GM23248 (cell line): Measurements from ENCODE around the gene SLC25A52. TPM values are rescaled to one million over a fixed set of nuclear protein-coding genes. Genes with fewer than 3 reads are reported as not detected.

Experiments
- DNase-seq: peaks from one replicate; pipeline ENCODE4 v3.0.0-alpha.2; 2015
- H2AFZ ChIP-seq: fragments of 200-600 bp; sonication (generic); 2 replicates; pipeline ENCODE4 v1.6.1; 2016; ENCODE audit warnings: antibody characterized with exemption
- H3F3A ChIP-seq: fragments of 200-600 bp; sonication (generic); 2 replicates; pipeline ENCODE4 v1.6.1; 2016; ENCODE audit warnings: mild to moderate bottlenecking, antibody characterized with exemption, mixed run types; ENCODE audit not compliant: insufficient read depth
- H3K27ac ChIP-seq: fragments of 200-600 bp; sonication (generic); 2 replicates; pipeline ENCODE4 v1.5.1; 2016; ENCODE audit warnings: mild to moderate bottlenecking
- H3K27me3 ChIP-seq: fragments of 200-600 bp; sonication (generic); replicated peaks from 2 replicates; pipeline ENCODE4 v1.6.1; 2016; ENCODE audit warnings: mild to moderate bottlenecking; ENCODE audit not compliant: insufficient read depth
- H3K36me3 ChIP-seq: fragments of 200-600 bp; sonication (generic); 2 replicates; pipeline ENCODE4 v1.6.1; 2016; ENCODE audit warnings: low read depth, mild to moderate bottlenecking
- H3K4me1 ChIP-seq: fragments of 200-600 bp; sonication (generic); 2 replicates; pipeline ENCODE4 v1.6.1; 2016; ENCODE audit warnings: mild to moderate bottlenecking; ENCODE audit not compliant: insufficient read depth
- H3K4me2 ChIP-seq: fragments of 200-600 bp; sonication (generic); one replicate; pipeline ENCODE4 v1.6.1; 2016; ENCODE audit warnings: mild to moderate bottlenecking; ENCODE audit not compliant: unreplicated experiment
- H3K4me3 ChIP-seq: fragments of 200-600 bp; sonication (generic); 2 replicates; pipeline ENCODE4 v1.5.1; 2016; ENCODE audit warnings: mild to moderate bottlenecking
- H3K79me2 ChIP-seq: fragments of 200-600 bp; sonication (generic); 2 replicates; pipeline ENCODE4 v1.6.1; 2016; ENCODE audit warnings: mild to moderate bottlenecking; ENCODE audit not compliant: insufficient read depth
- H3K9ac ChIP-seq: fragments of 200-600 bp; sonication (generic); 2 replicates; pipeline ENCODE4 v1.6.1; 2016; ENCODE audit warnings: mild to moderate bottlenecking
- H3K9me2 ChIP-seq: fragments of 200-600 bp; sonication (generic); 2 replicates; pipeline ENCODE4 v1.6.1; 2016; ENCODE audit warnings: mixed run types, mild to moderate bottlenecking, moderate library complexity; ENCODE audit not compliant: insufficient read depth
- H3K9me3 ChIP-seq: fragments of 200-600 bp; sonication (generic); one replicate; pipeline ENCODE4 v1.6.1; 2017; ENCODE audit warnings: low read depth
- H4K20me1 ChIP-seq: fragments of 200-600 bp; sonication (generic); 2 replicates; pipeline ENCODE4 v1.6.0; 2016; ENCODE audit not compliant: insufficient read depth
- EZH2 ChIP-seq: fragments of 200-600 bp; sonication (generic); IDR thresholded peaks from 2 replicates; pipeline ENCODE4 v1.6.1; 2018; ENCODE audit warnings: antibody characterized with exemption, mild to moderate bottlenecking; ENCODE audit not compliant: insufficient read depth, poor library complexity, severe bottlenecking
- EZH2phosphoT487 ChIP-seq: fragments of 200-600 bp; sonication (generic); IDR thresholded peaks from 2 replicates; pipeline ENCODE4 v1.6.1; 2018; ENCODE audit warnings: antibody characterized with exemption, moderate library complexity, mild to moderate bottlenecking, low read depth; ENCODE audit not compliant: insufficient read depth
- WGBS, 2 experiments: methylation state at CpG; one replicate each; pipeline ENCODE4 v1.1.6; 2015 to 2017; ENCODE audit warnings: low lambda C conversion rate in 2 of 2, low coverage in 1 of 2; ENCODE audit errors: missing lambda C conversion rate in 2 of 2; 5-methylcytosine and 5-hydroxymethylcytosine counted together
- in situ Hi-C: fragments of 300-500 bp; cut with MboI; formaldehyde crosslinking; loops from 2 replicates; pipeline ENCODE4 v1.15.0; 2020
- polyA plus RNA-seq: library from polyadenylated mRNA; unstranded; fragments of >200 nt; fragmentation: Nextera tagmentation; extraction: Ambion mirVana; gene quantifications from 2 replicates; pipeline ENCODE4 v1.2.1, GENCODE V29; 2016
- total RNA-seq: library from RNA; depleted of rRNA; stranded (reverse); fragments of >200 nt; shearing (Covaris generic); gene quantifications from 2 replicates; pipeline ENCODE4 v1.2.3, GENCODE V29; 2014

SLC25A52 gene
- total and polyA plus RNA-seq, 2 experiments from 2014 or later, result not detected

GRCh38 chr18:31783059-31783458 lies 22.4 kb upstream of the SLC25A52 start:
- Histone ChIP-seq H3K9me3 (no peaks in the 10 kb centered on the region), H3K4me2 (no peak overlapping the region), H3K4me1 (no peaks in the 10 kb centered on the region), H3K27me3 (no peaks in the 10 kb centered on the region), H3K79me2 (no peaks in the 10 kb centered on the region), H3K27ac (no peak overlapping the region), H2AFZ (no peak overlapping the region), H3K9ac (no peak overlapping the region), H3F3A (no peaks in the 10 kb centered on the region), H3K4me3 (no peak overlapping the region), H3K9me2 (no peaks in the 10 kb centered on the region), H4K20me1 (no peaks in the 10 kb centered on the region), H3K36me3 (no peaks in the 10 kb centered on the region)
- in situ Hi-C loops, result no loop called here
- 42 to 49% methylated on average over 3 of the region's 3 CpGs for WGBS, 2 experiments
- TF ChIP-seq EZH2phosphoT487 (no peak), EZH2 (no peak)
- no peak for DNase-seq

- Histone ChIP-seq H3K36me3 (no peaks in the 10 kb centered on the region), H3K4me1 (no peaks in the 10 kb centered on the region), H3K4me2 (no peak overlapping the region), H3K9ac (no peak overlapping the region), H4K20me1 (no peaks in the 10 kb centered on the region), H3K27ac (no peak overlapping the region), H3K9me3 (no peaks in the 10 kb centered on the region), H3K4me3 (no peak overlapping the region), H3K79me2 (no peaks in the 10 kb centered on the region), H3K27me3 (no peaks in the 10 kb centered on the region), H3F3A (no peaks in the 10 kb centered on the region), H2AFZ (no peak overlapping the region), H3K9me2 (no peaks in the 10 kb centered on the region)
- no peak for DNase-seq
- TF ChIP-seq EZH2 (no peak), EZH2phosphoT487 (no peak)
- in situ Hi-C loops, result no loop called here
Observed at GRCh38 chr18:31778391-31778950, 17.8 kb upstream of the SLC25A52 start.

GRCh38 chr18:31776093-31776492 lies 15.4 kb upstream of the SLC25A52 start:
- H3K27me3 ChIP-seq, result no peaks in the 10 kb centered on the region
- in situ Hi-C loops, result no loop called here
- H3K9me3 ChIP-seq, result no peaks in the 10 kb centered on the region
- no peak overlapping the region for H3K4me3 ChIP-seq
- 38 to 39% methylated on average over 9 of the region's 9 CpGs for WGBS, 2 experiments
- H3K79me2 ChIP-seq, result no peaks in the 10 kb centered on the region
- no peaks in the 10 kb centered on the region for H3K4me1 ChIP-seq
- no peak for DNase-seq
- H4K20me1 ChIP-seq, result no peaks in the 10 kb centered on the region
- H3K27ac ChIP-seq, result no peak overlapping the region
- no peaks in the 10 kb centered on the region for H3K36me3 ChIP-seq
- TF ChIP-seq EZH2 (no peak), EZH2phosphoT487 (no peak)
- H3F3A ChIP-seq, result no peaks in the 10 kb centered on the region
- H3K4me2 ChIP-seq, result no peak overlapping the region
- H3K9ac ChIP-seq, result no peak overlapping the region
- no peaks in the 10 kb centered on the region for H3K9me2 ChIP-seq
- H2AFZ ChIP-seq, result no peak overlapping the region

GRCh38 chr18:31774962-31775361 lies 14.3 kb upstream of the SLC25A52 start:
- WGBS, 2 experiments, result 53 to 62% methylated on average over 5 of the region's 5 CpGs
- Histone ChIP-seq H3K4me2 (no peak overlapping the region), H3K4me3 (no peak overlapping the region), H3K27ac (no peak overlapping the region), H3K27me3 (no peaks in the 10 kb centered on the region), H4K20me1 (no peaks in the 10 kb centered on the region), H3K36me3 (no peaks in the 10 kb centered on the region), H3F3A (no peaks in the 10 kb centered on the region), H3K9ac (no peak overlapping the region), H2AFZ (no peak overlapping the region), H3K9me3 (no peaks in the 10 kb centered on the region), H3K79me2 (no peaks in the 10 kb centered on the region), H3K4me1 (no peaks in the 10 kb centered on the region), H3K9me2 (no peaks in the 10 kb centered on the region)
- in situ Hi-C loops, result no loop called here
- DNase-seq, result no peak
- TF ChIP-seq EZH2phosphoT487 (no peak), EZH2 (no peak)

- no peaks in the 10 kb centered on the region for H3K4me1 ChIP-seq
- in situ Hi-C loops, result no loop called here
- no peak overlapping the region for H3K9ac ChIP-seq
- TF ChIP-seq EZH2phosphoT487 (no peak), EZH2 (no peak)
- no peaks in the 10 kb centered on the region for H3K9me2 ChIP-seq
- WGBS, 2 experiments, result 18 to 30% methylated on average over 2 of the region's 2 CpGs
- no peaks in the 10 kb centered on the region for H4K20me1 ChIP-seq
- H3K27ac ChIP-seq, result no peak overlapping the region
- no peak overlapping the region for H3K4me3 ChIP-seq
- no peaks in the 10 kb centered on the region for H3F3A ChIP-seq
- H2AFZ ChIP-seq, result no peak overlapping the region
- H3K9me3 ChIP-seq, result no peaks in the 10 kb centered on the region
- no peak overlapping the region for H3K4me2 ChIP-seq
- H3K36me3 ChIP-seq, result no peaks in the 10 kb centered on the region
- no peaks in the 10 kb centered on the region for H3K79me2 ChIP-seq
- no peaks in the 10 kb centered on the region for H3K27me3 ChIP-seq
- DNase-seq, result no peak
Observed at GRCh38 chr18:31774477-31774785, 13.8 kb upstream of the SLC25A52 start.
